ENCODE measurements around the gene ZMYND8. TPM values are rescaled to one million over a fixed set of nuclear protein-coding genes. Genes with fewer than 3 reads are reported as not detected.

The ZMYND8 gene
- 10 to 100 TPM; 18.9 to 19.1 TPM for total RNA-seq

DNA sequence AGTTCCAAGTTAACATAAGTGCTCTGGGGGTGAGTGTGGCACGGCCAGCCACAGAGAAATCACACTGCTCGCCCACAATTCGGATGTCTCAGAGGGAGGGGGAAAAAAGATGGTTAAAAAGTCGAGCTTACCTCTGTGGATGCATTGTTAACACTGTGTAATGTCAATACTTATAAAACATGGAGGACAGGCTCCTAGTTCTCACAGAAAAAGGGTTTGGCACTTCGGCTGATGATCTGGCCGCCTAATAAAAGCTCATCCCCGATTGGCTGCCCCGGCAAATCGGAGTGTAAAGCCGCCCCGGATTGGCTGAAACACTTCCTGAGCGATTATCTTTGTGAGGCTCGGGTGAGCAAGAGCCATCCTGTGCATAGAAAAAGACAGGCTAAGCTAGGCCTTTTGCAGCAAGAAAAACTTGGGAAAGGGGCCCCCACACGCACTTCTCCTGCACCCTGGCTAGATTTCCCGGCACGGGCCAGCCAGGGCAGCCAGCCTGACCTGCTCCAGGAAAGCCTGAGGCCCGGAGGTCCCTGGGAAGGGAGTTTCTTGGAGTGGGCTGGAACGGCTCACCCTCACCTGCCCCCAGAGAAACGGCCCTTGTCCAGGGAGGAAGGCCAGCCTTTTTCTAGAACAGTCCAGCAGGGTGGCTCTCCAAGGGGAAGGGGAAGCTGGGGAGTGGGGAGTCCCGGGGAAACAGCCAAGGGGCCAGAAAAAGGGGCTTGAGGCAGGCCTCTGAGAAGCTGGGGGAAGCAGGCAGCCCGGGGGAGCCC lies at the start of gene ZMYND8:
ZMYND8 (minus strand) TSS at position 174 of the 770 bp plus-strand sequence; CDS start at position 145, 29 bp downstream.
- no peaks in the 10 kb centered on the region for H3K9me3 ChIP-seq
- WGBS, 2 donors, result 6 to 8% methylated on average over 21 of the region's 21 CpGs
- DNase-seq (peak; percentile 87 to 91 (median 88)), ATAC-seq (peak; percentile 31)
- H3K4me1 ChIP-seq, result peaks cover 98% of the 10 kb centered on the region
- no peaks in the 10 kb centered on the region for H3K36me3 ChIP-seq (replicated peaks in 1 of 2; ENCODE audit: insufficient read depth in 1 of 2, low read depth in 2 of 2)
- H3K27me3 ChIP-seq, result no peaks in the 10 kb centered on the region
- intact Hi-C loops (cut with DNase I), result no loop called here
- peak within 1 kb of the TSS; percentile 96 to 100 (median 98) for H3K27ac ChIP-seq
- no peak for TF ChIP-seq CTCF (IDR thresholded peaks at IDR 0.05)
- no peak for TF ChIP-seq POLR2A (IDR thresholded peaks at IDR 0.05)
- H3K4me3 ChIP-seq, result no peak within 1 kb of the TSS

GRCh38 chr20:47405775-47406325 lies 49.4 kb upstream of the ZMYND8 start:
- DNase-seq (no peak), ATAC-seq (no peak)
- Histone ChIP-seq H3K27ac (no peak overlapping the region), H3K4me3 (no peak overlapping the region), H3K4me1 (no peaks in the 10 kb centered on the region), H3K9me3 (no peaks in the 10 kb centered on the region), H3K27me3 (no peaks in the 10 kb centered on the region), H3K36me3 (replicated peaks in 1 of 2; ENCODE audit: insufficient read depth in 1 of 2, low read depth in 2 of 2) (no peaks in the 10 kb centered on the region)
- TF ChIP-seq POLR2A (IDR thresholded peaks at IDR 0.05) (no peak), CTCF (IDR thresholded peaks at IDR 0.05) (no peak)
- intact Hi-C loops (cut with DNase I), result no loop called here
- 83 to 86% methylated on average over 4 of the region's 4 CpGs for WGBS, 2 donors

- Histone ChIP-seq H3K36me3 (replicated peaks in 1 of 2; ENCODE audit: insufficient read depth in 1 of 2, low read depth in 2 of 2) (no peaks in the 10 kb centered on the region), H3K4me3 (no peak overlapping the region), H3K4me1 (peaks cover 22% of the 10 kb centered on the region), H3K27ac (no peak overlapping the region), H3K27me3 (no peaks in the 10 kb centered on the region), H3K9me3 (no peaks in the 10 kb centered on the region)
- TF ChIP-seq POLR2A (IDR thresholded peaks at IDR 0.05) (no peak), CTCF (IDR thresholded peaks at IDR 0.05) (no peak)
- 80 to 94% methylated on average over 5 of the region's 5 CpGs for WGBS, 2 donors
- no peak for ATAC-seq
- intact Hi-C loops (cut with DNase I), result no loop called here
- no peak for DNase-seq
Measured at GRCh38 chr20:47400685-47401084, 44.2 kb upstream of the ZMYND8 start.

- WGBS, 2 donors, result 18 to 40% methylated on average over 9 of the region's 9 CpGs
- Histone ChIP-seq H3K36me3 (replicated peaks in 1 of 2; ENCODE audit: insufficient read depth in 1 of 2, low read depth in 2 of 2) (no peaks in the 10 kb centered on the region), H3K4me3 (no peak overlapping the region), H3K27ac (peak overlapping the region; percentile 40 to 77 (median 74)), H3K4me1 (peaks cover 44% of the 10 kb centered on the region), H3K27me3 (no peaks in the 10 kb centered on the region), H3K9me3 (no peaks in the 10 kb centered on the region)
- peak in 2 of 4 donors; percentile 29 to 51 for DNase-seq
- intact Hi-C loops (cut with DNase I), result no loop called here
- ATAC-seq, result peak; percentile 33
- no peak for TF ChIP-seq POLR2A (IDR thresholded peaks at IDR 0.05)
- no peak for TF ChIP-seq CTCF (IDR thresholded peaks at IDR 0.05)
Measured at GRCh38 chr20:47397652-47398301, 41.3 kb upstream of the ZMYND8 start.
